Sigmoid colon (tissue), 4 donors: ENCODE results near the gene COL3A1.

Experiments
- EP300 ChIP-seq, 4 donors: sonication (generic); formaldehyde crosslinking; IDR thresholded peaks; one replicate each; pipeline ENCODE4 v1.6.1; 2017; ENCODE audit warnings: antibody characterized with exemption in 4 of 4
- POLR2AphosphoS5 ChIP-seq, 4 donors: sonication (generic); formaldehyde crosslinking; IDR thresholded peaks; one replicate each; pipeline ENCODE4 v1.6.1; 2017; ENCODE audit warnings: antibody characterized with exemption in 4 of 4

GRCh38 chr2:189015359-189015758 lies 41.2 kb downstream of the COL3A1 start:
- TF ChIP-seq EP300 (IDR thresholded peaks at IDR 0.05) (no peak), POLR2AphosphoS5 (IDR thresholded peaks at IDR 0.05) (peak in 1 of 4 donors; percentile 2)
